Endothelial cell of umbilical vein (primary cell): ENCODE measurements around the gene KCNIP3. TPM values are rescaled to one million over a fixed set of nuclear protein-coding genes. Genes with fewer than 3 reads are reported as not detected.

Experiments used
- BruUV-seq: library from RNA; stranded (reverse); fragments of 400-500 nt; replicated peaks from 2 replicates; lab custom pipeline; 2021; lab: Mats Ljungman, UMichigan
- CTCF ChIA-PET: fragments of 300-600, 350-600 bp; sonication (Branson Sonifier 250); formaldehyde crosslinking; loops from one replicate; lab custom pipeline; 2021; ENCODE audit warnings: antibody characterized with exemption, inconsistent platforms; lab: Charles Lee
- POLR2A ChIA-PET: fragments of 300-600, 350-600 bp; sonication (Branson Sonifier 250); formaldehyde crosslinking; loops from one replicate; lab custom pipeline; 2021; ENCODE audit warnings: antibody characterized with exemption, inconsistent platforms; lab: Charles Lee
- DNase-seq: peaks from one replicate; pipeline ENCODE4 v3.0.0-alpha.2; 2011; ENCODE audit warnings: low read depth, low spot score
- FAIRE-seq: peaks from 2 replicates; lab custom pipeline; 2011; peaks lifted over from hg19 to GRCh38; lab: Jason Lieb, UNC
- H2AFZ ChIP-seq: 2 replicates; pipeline ENCODE4 v1.6.0; 2012; ENCODE audit warnings: low read depth, low read length, control low read depth, inconsistent platforms
- H3K27ac ChIP-seq: 2 replicates; pipeline ENCODE4 v1.5.1; 2011; ENCODE audit warnings: low read depth, mild to moderate bottlenecking, control low read depth, low read length, moderate library complexity; ENCODE audit not compliant: insufficient read depth
- H3K27me3 ChIP-seq, 2 experiments: 2 replicates each; pipeline versions ENCODE4 v1.6.0 to v1.6.1; 2011; ENCODE audit warnings: low read length in 2 of 2, mixed read lengths in 1 of 2; ENCODE audit not compliant: control insufficient read depth in 2 of 2, insufficient read depth in 2 of 2
- H3K36me3 ChIP-seq, 2 experiments: 2 replicates in 1 of 2; 3 replicates in 1 of 2; pipeline ENCODE4 v1.5.1; 2011; ENCODE audit warnings: low read length in 2 of 2, mild to moderate bottlenecking in 1 of 2, moderate library complexity in 1 of 2; ENCODE audit not compliant: control insufficient read depth in 2 of 2, insufficient read depth in 2 of 2; ENCODE audit errors: extremely low read depth in 1 of 2
- H3K4me1 ChIP-seq: 3 replicates; pipeline ENCODE4 v1.5.1; 2011; ENCODE audit warnings: mild to moderate bottlenecking, low read length; ENCODE audit not compliant: control insufficient read depth, insufficient read depth; ENCODE audit errors: extremely low read depth
- H3K4me2 ChIP-seq: 2 replicates; pipeline ENCODE4 v1.6.1; 2011; ENCODE audit warnings: low read length, control low read depth, mixed read lengths; ENCODE audit not compliant: insufficient read depth
- H3K4me3 ChIP-seq, 3 experiments: fragments of 200-600 bp in 1 of 3; sonication (generic), shearing (Covaris generic) in 1 of 3; replicated peaks in 1 of 3; 2 replicates each; pipeline ENCODE4 v1.5.1; 2011 to 2016; ENCODE audit warnings: control low read depth in 3 of 3, low read length in 3 of 3, mild to moderate bottlenecking in 2 of 3, inconsistent platforms in 1 of 3, low read depth in 1 of 3, moderate library complexity in 1 of 3; ENCODE audit not compliant: insufficient read depth in 1 of 3
- H3K79me2 ChIP-seq: 2 replicates; pipeline ENCODE4 v1.6.0; 2012; ENCODE audit warnings: low read length, inconsistent platforms; ENCODE audit not compliant: control insufficient read depth, insufficient read depth
- H3K9ac ChIP-seq: replicated peaks from 2 replicates; pipeline ENCODE3; 2011; ENCODE audit warnings: low read length, control low read depth; ENCODE audit not compliant: insufficient read depth; ENCODE audit errors: extremely low read depth
- H3K9me1 ChIP-seq: replicated peaks from 3 replicates; pipeline ENCODE4 v1.6.0; 2011; ENCODE audit warnings: mild to moderate bottlenecking, low read length; ENCODE audit not compliant: control insufficient read depth, insufficient read depth; ENCODE audit errors: extremely low read depth
- H3K9me3 ChIP-seq: replicated peaks from 2 replicates; pipeline ENCODE4 v1.5.1; 2012; ENCODE audit warnings: low read length, inconsistent platforms; ENCODE audit not compliant: control insufficient read depth, insufficient read depth
- H4K20me1 ChIP-seq: replicated peaks from 2 replicates; pipeline ENCODE3; 2011; ENCODE audit warnings: mild to moderate bottlenecking, low read length; ENCODE audit not compliant: control insufficient read depth, insufficient read depth; ENCODE audit errors: extremely low read depth
- CTCF ChIP-seq, 2 donors: IDR thresholded peaks; 1 replicate in 1 of 2; 2 replicates in 1 of 2; pipeline ENCODE4 v1.5.1; 2011; ENCODE audit warnings: low read length in 2 of 2, mild to moderate bottlenecking in 2 of 2, moderate library complexity in 2 of 2, control low read depth in 1 of 2, inconsistent platforms in 1 of 2, low read depth in 1 of 2; ENCODE audit not compliant: insufficient read depth in 1 of 2; ENCODE audit errors: extremely low read depth in 1 of 2
- EZH2 ChIP-seq: IDR thresholded peaks from 2 replicates; pipeline ENCODE4 v1.6.1; 2012; ENCODE audit warnings: borderline replicate concordance, low read depth, mild to moderate bottlenecking, moderate library complexity, low read length, inconsistent platforms; ENCODE audit not compliant: severe bottlenecking
- FOS ChIP-seq: IDR thresholded peaks from 2 replicates; pipeline ENCODE4 v1.6.1; 2011; ENCODE audit warnings: mild to moderate bottlenecking, low read length, moderate library complexity, borderline replicate concordance; ENCODE audit not compliant: insufficient read depth
- GATA2 ChIP-seq: IDR thresholded peaks from 2 replicates; pipeline ENCODE4 v1.7.0; 2011; ENCODE audit warnings: low read depth, mild to moderate bottlenecking, moderate library complexity, mixed read lengths, low read length; ENCODE audit not compliant: insufficient read length, insufficient read depth
- JUN ChIP-seq: IDR thresholded peaks from 2 replicates; pipeline ENCODE4 v1.6.1; 2011; ENCODE audit warnings: borderline replicate concordance, low read depth; ENCODE audit not compliant: insufficient read length, insufficient read depth
- MAX ChIP-seq: IDR thresholded peaks from 2 replicates; pipeline ENCODE4 v1.6.1; 2011; ENCODE audit not compliant: insufficient read depth, insufficient read length
- MYC ChIP-seq: IDR thresholded peaks from one replicate; pipeline ENCODE4 v1.6.1; 2011; ENCODE audit warnings: mild to moderate bottlenecking, low read depth, low read length
- POLR2A ChIP-seq: IDR thresholded peaks from 2 replicates; pipeline ENCODE4 v1.6.1; 2012; ENCODE audit warnings: low read depth, mild to moderate bottlenecking, control low read depth, low read length
- POLR2AphosphoS5 ChIP-seq: IDR thresholded peaks from 2 replicates; pipeline ENCODE4 v1.6.1; 2012; ENCODE audit warnings: low read depth, mild to moderate bottlenecking, control low read depth, low read length, moderate library complexity; ENCODE audit not compliant: insufficient read depth
- dilution Hi-C: fragments of 300-500 bp; cut with MboI; formaldehyde crosslinking; loops from one replicate; pipeline ENCODE4 v1.15.0; 2019; ENCODE audit warnings: low sequenced_read_pairs; ENCODE audit not compliant: extremely low pct_ligation_motif_present
- intact Hi-C: fragments of 100-400 bp; cut with micrococcal nuclease; formaldehyde crosslinking; loops from one replicate; pipeline ENCODE4 v1.10.0; 2022
- polyA plus RNA-seq, 4 experiments: library from polyadenylated mRNA; depleted of rRNA in 3 of 4; stranded (reverse) in 3 of 4; unstranded in 1 of 4; fragments of >200 nt; gene quantifications; 2 replicates each; pipeline versions ENCODE4 v1.2.1 to v1.2.3, GENCODE V29; 2011 to 2012; ENCODE audit warnings: missing spikeins in 1 of 4
- total RNA-seq: library from RNA; stranded (reverse); gene quantifications from 2 replicates; pipeline ENCODE4 v1.2.3, GENCODE V29; 2021

KCNIP3 gene
- total and polyA plus RNA-seq, 2 donors (not counting 3 experiments of a cell fraction or from before 2014, with no cell fraction given) = 0.12 to 0.62 TPM

- no peaks in the 10 kb centered on the region for H3K4me1 ChIP-seq
- no peaks in the 10 kb centered on the region for H3K9me1 ChIP-seq
- no peak overlapping the region for H3K4me3 ChIP-seq
- H3K4me2 ChIP-seq = no peak overlapping the region
- dilution Hi-C loops = no loop called here
- H3K27me3 ChIP-seq = no peaks in the 10 kb centered on the region
- no peak overlapping the region for H3K9ac ChIP-seq
- BruUV-seq = no TSS peak
- no peak overlapping the region for H3K27ac ChIP-seq
- H3K79me2 ChIP-seq = no peaks in the 10 kb centered on the region
- H3K9me3 ChIP-seq = no peaks in the 10 kb centered on the region
- H2AFZ ChIP-seq = no peak overlapping the region
- ChIA-PET CTCF (no interaction called here), POLR2A (no interaction called here)
- TF ChIP-seq POLR2A (no peak), MYC (no peak), JUN (no peak), POLR2AphosphoS5 (no peak), CTCF (IDR thresholded peaks at IDR 0.05; ENCODE audit: extremely low read depth in 1 of 2, insufficient read depth in 1 of 2, low read depth in 1 of 2, low read length in 2 of 2) (no peak)
- intact Hi-C loops = no loop called here
- no peak for DNase-seq
- H4K20me1 ChIP-seq = no peaks in the 10 kb centered on the region
- no peaks in the 10 kb centered on the region for H3K36me3 ChIP-seq
- FAIRE-seq = no peak
Observed at GRCh38 chr2:95383635-95384027, 86.5 kb downstream of the KCNIP3 start.

GRCh38 chr2:95384854-95385569 is 87.9 kb downstream of the KCNIP3 start:
- H4K20me1 ChIP-seq = no peaks in the 10 kb centered on the region
- H3K9me3 ChIP-seq = no peaks in the 10 kb centered on the region
- H3K36me3 ChIP-seq = no peaks in the 10 kb centered on the region
- no peak overlapping the region for H3K27ac ChIP-seq
- no peak for TF ChIP-seq POLR2A
- TF ChIP-seq MYC = no peak
- no peak for TF ChIP-seq EZH2
- TF ChIP-seq JUN = no peak
- no peak for TF ChIP-seq MAX
- no peak for TF ChIP-seq CTCF (IDR thresholded peaks at IDR 0.05; ENCODE audit: extremely low read depth in 1 of 2, insufficient read depth in 1 of 2, low read depth in 1 of 2, low read length in 2 of 2)
- no peak for TF ChIP-seq FOS
- TF ChIP-seq POLR2AphosphoS5 = no peak
- TF ChIP-seq GATA2 = no peak
- POLR2A ChIA-PET = no interaction called here
- no TSS peak for BruUV-seq
- no peaks in the 10 kb centered on the region for H3K4me1 ChIP-seq
- no peaks in the 10 kb centered on the region for H3K27me3 ChIP-seq
- no peak overlapping the region for H3K4me3 ChIP-seq
- no peak overlapping the region for H3K9ac ChIP-seq
- no peak overlapping the region for H3K4me2 ChIP-seq
- H3K79me2 ChIP-seq = no peaks in the 10 kb centered on the region
- intact Hi-C loops = loop anchor here (5.0 kb wide), 1 partner anchor 38 kb away; no protein-coding TSS in a partner anchor
- no peak overlapping the region for H2AFZ ChIP-seq
- CTCF ChIA-PET = interaction anchor here (1.5 kb wide), 1 partner anchor 40 kb away, joined by 7 read pairs; no protein-coding TSS in a partner anchor
- dilution Hi-C loops = no loop called here
- FAIRE-seq = no peak
- no peaks in the 10 kb centered on the region for H3K9me1 ChIP-seq
- no peak for DNase-seq
